SK-N-SH (cell line): ENCODE data around the gene MIGA2. TPM values are rescaled to one million over a fixed set of nuclear protein-coding genes. Genes with fewer than 3 reads are reported as not detected.

Experiments used
- CTCF ChIA-PET: fragments of 300-600, 350-600 bp; formaldehyde crosslinking; extraction: SDS; loops from one replicate; lab custom pipeline; 2021; lab: Yijun Ruan, JAX
- POLR2A ChIA-PET: fragments of 350-600 bp; sonication (Branson Sonifier 250); formaldehyde crosslinking; extraction: SDS; loops from one replicate; lab custom pipeline; 2020; ENCODE audit warnings: antibody characterized with exemption, inconsistent platforms; lab: Yijun Ruan, JAX
- DNase-seq: peaks from one replicate; pipeline ENCODE4 v3.0.0; 2012
- H2AFZ ChIP-seq: fragments of 200-600 bp; sonication (generic); 2 replicates; pipeline ENCODE4 v1.8.1; 2016; ENCODE audit warnings: antibody characterized with exemption, mild to moderate bottlenecking, low read depth
- H3F3A ChIP-seq: fragments of 200-600 bp; sonication (generic); replicated peaks from 2 replicates; pipeline ENCODE3; 2016; ENCODE audit warnings: antibody characterized with exemption, mild to moderate bottlenecking; ENCODE audit not compliant: insufficient read depth
- H3K27ac ChIP-seq, 2 experiments: fragments of 200-500 bp in 1 of 2; fragments of 200-600 bp in 1 of 2; sonication (Bioruptor generic) in 1 of 2; sonication (generic), shearing (Covaris generic) in 1 of 2; 2 replicates each; pipeline versions ENCODE4 v1.5.1 to v1.6.1; 2014 to 2016; ENCODE audit warnings: low read depth in 2 of 2, inconsistent platforms in 1 of 2, low read length in 1 of 2, mild to moderate bottlenecking in 1 of 2, mixed read lengths in 1 of 2
- H3K27me3 ChIP-seq: fragments of 200-600 bp; sonication (generic), shearing (Covaris generic); 2 replicates; pipeline ENCODE4 v1.6.1; 2016; ENCODE audit warnings: mixed run types; ENCODE audit not compliant: insufficient read depth
- H3K36me3 ChIP-seq, 2 experiments: fragments of 200-500 bp in 1 of 2; fragments of 200-600 bp in 1 of 2; sonication (Bioruptor generic) in 1 of 2; sonication (generic) in 1 of 2; replicated peaks in 1 of 2; 2 replicates each; pipeline versions ENCODE3 to v1.5.1; 2014 to 2016; ENCODE audit warnings: low read length in 1 of 2, mild to moderate bottlenecking in 1 of 2; ENCODE audit not compliant: insufficient read depth in 2 of 2, control insufficient read depth in 1 of 2
- H3K4me1 ChIP-seq, 2 experiments: fragments of 200-500 bp in 1 of 2; fragments of 200-600 bp in 1 of 2; sonication (Bioruptor generic) in 1 of 2; sonication (generic), shearing (Covaris generic) in 1 of 2; 2 replicates each; pipeline versions ENCODE4 v1.5.1 to v1.6.1; 2014 to 2016; ENCODE audit warnings: low read depth in 1 of 2, low read length in 1 of 2, mixed run types in 1 of 2; ENCODE audit not compliant: insufficient read depth in 2 of 2, control insufficient read depth in 1 of 2
- H3K4me2 ChIP-seq: fragments of 200-600 bp; sonication (generic), shearing (Covaris generic); 2 replicates; pipeline ENCODE4 v1.6.1; 2017; ENCODE audit warnings: mixed run types
- H3K4me3 ChIP-seq, 2 experiments: fragments of 200-500 bp in 1 of 2; fragments of 200-600 bp in 1 of 2; sonication (Bioruptor generic) in 1 of 2; sonication (generic), shearing (Covaris generic) in 1 of 2; 2 replicates each; pipeline versions ENCODE4 v1.5.1 to v1.8.1; 2014 to 2016; ENCODE audit warnings: low read depth in 2 of 2, inconsistent platforms in 1 of 2, low read length in 1 of 2, mild to moderate bottlenecking in 1 of 2, mixed read lengths in 1 of 2, moderate library complexity in 1 of 2
- H3K79me2 ChIP-seq: fragments of 200-600 bp; sonication (generic); 2 replicates; pipeline ENCODE4 v1.8.1; 2017; ENCODE audit warnings: mild to moderate bottlenecking; ENCODE audit not compliant: insufficient read depth
- H3K9ac ChIP-seq: fragments of 200-600 bp; sonication (generic); 2 replicates; pipeline ENCODE4 v1.6.1; 2017; ENCODE audit warnings: mixed run types
- H3K9me2 ChIP-seq: fragments of 200-600 bp; sonication (generic); 2 replicates; pipeline ENCODE4 v1.6.1; 2017; ENCODE audit warnings: mixed run types
- H3K9me3 ChIP-seq: fragments of 200-600 bp; sonication (generic); 2 replicates; pipeline ENCODE4 v1.6.1; 2017; ENCODE audit warnings: mixed run types, mild to moderate bottlenecking, moderate library complexity
- H4K20me1 ChIP-seq: fragments of 200-600 bp; sonication (generic); 2 replicates; pipeline ENCODE4 v1.6.1; 2017; ENCODE audit warnings: mild to moderate bottlenecking, mixed run types; ENCODE audit not compliant: insufficient read depth
- EZH2phosphoT487 ChIP-seq: fragments of 200-600 bp; sonication (generic); IDR thresholded peaks from 2 replicates; pipeline ENCODE4 v1.6.1; 2017; ENCODE audit warnings: low read depth, mixed run types, mild to moderate bottlenecking, antibody characterized with exemption, moderate library complexity, borderline replicate concordance
- FOSL2 ChIP-seq: IDR thresholded peaks from 2 replicates; pipeline ENCODE4 v1.4.0; 2012; ENCODE audit warnings: low read depth, mild to moderate bottlenecking, moderate library complexity, borderline replicate concordance
- FOXJ3 ChIP-seq: sonication (generic); formaldehyde crosslinking; IDR thresholded peaks from 2 replicates; pipeline ENCODE4 v1.5.1; 2020; ENCODE audit warnings: mild to moderate bottlenecking, missing genetic modification reagents
- FOXM1 ChIP-seq: IDR thresholded peaks from 2 replicates; pipeline ENCODE4 v1.4.0; 2012; ENCODE audit warnings: low read depth, mild to moderate bottlenecking
- GABPA ChIP-seq: IDR thresholded peaks from 2 replicates; pipeline ENCODE4 v1.4.0; 2012; ENCODE audit warnings: low read depth, mild to moderate bottlenecking
- GATA2 ChIP-seq: sonication (generic); formaldehyde crosslinking; IDR thresholded peaks from 2 replicates; pipeline ENCODE4 v1.5.0; 2020; ENCODE audit warnings: mild to moderate bottlenecking, missing genetic modification reagents
- MAX ChIP-seq: IDR thresholded peaks from 2 replicates; pipeline ENCODE4 v1.4.0; 2012; ENCODE audit warnings: low read depth
- MEF2A ChIP-seq: IDR thresholded peaks from 2 replicates; pipeline ENCODE4 v1.4.0; 2012; ENCODE audit warnings: low read depth, borderline replicate concordance
- MXI1 ChIP-seq: IDR thresholded peaks from 2 replicates; pipeline ENCODE4 v1.6.1; 2012; ENCODE audit warnings: mild to moderate bottlenecking, low read depth, low read length, improper control_type of control experiment
- NFIC ChIP-seq: IDR thresholded peaks from 2 replicates; pipeline ENCODE4 v1.4.0; 2012; ENCODE audit warnings: borderline replicate concordance
- POLR2AphosphoS5 ChIP-seq: IDR thresholded peaks from 2 replicates; pipeline ENCODE4 v1.6.1; 2012; ENCODE audit warnings: low read depth, low read length
- RAD21 ChIP-seq: IDR thresholded peaks from 2 replicates; pipeline ENCODE4 v1.6.1; 2012; ENCODE audit warnings: mild to moderate bottlenecking, low read length
- REST ChIP-seq: IDR thresholded peaks from 2 replicates; pipeline ENCODE4 v1.6.1; 2012; ENCODE audit warnings: mild to moderate bottlenecking, low read depth, low read length, moderate library complexity
- RFX5 ChIP-seq: IDR thresholded peaks from 2 replicates; pipeline ENCODE4 v1.6.1; 2012; ENCODE audit warnings: mild to moderate bottlenecking, improper control_type of control experiment, low read length
- RXRA ChIP-seq: IDR thresholded peaks from 2 replicates; pipeline ENCODE4 v1.4.0; 2012; ENCODE audit warnings: low read depth, mild to moderate bottlenecking, borderline replicate concordance
- SMC3 ChIP-seq: IDR thresholded peaks from 2 replicates; pipeline ENCODE4 v1.6.1; 2012; ENCODE audit warnings: low read depth, low read length, improper control_type of control experiment
- TAF1 ChIP-seq: IDR thresholded peaks from 2 replicates; pipeline ENCODE4 v1.6.1; 2012; ENCODE audit warnings: low read depth, mild to moderate bottlenecking, low read length, moderate library complexity, borderline replicate concordance
- TCF12 ChIP-seq: IDR thresholded peaks from 2 replicates; pipeline ENCODE4 v1.4.0; 2012
- USF1 ChIP-seq: IDR thresholded peaks from 2 replicates; pipeline ENCODE4 v1.4.0; 2012; ENCODE audit warnings: low read depth, borderline replicate concordance
- YY1 ChIP-seq: IDR thresholded peaks from 2 replicates; pipeline ENCODE4 v1.4.0; 2012; ENCODE audit warnings: low read depth, mild to moderate bottlenecking
- WGBS: methylation state at CpG from one replicate; pipeline ENCODE4 v1.1.6; 2017; ENCODE audit warnings: low lambda C conversion rate; 5-methylcytosine and 5-hydroxymethylcytosine counted together
- polyA plus RNA-seq, 3 experiments: library from polyadenylated mRNA; depleted of rRNA; stranded (reverse); fragments of >200 nt; gene quantifications; 2 replicates each; pipeline ENCODE4 v1.2.3, GENCODE V29; 2012

Gene MIGA2
- polyA plus RNA-seq, 1 of the 3 experiments (the other 2 are of a cell fraction) = 21.2 TPM

- TF ChIP-seq SMC3 (no peak), MXI1 (no peak), YY1 (no peak), FOSL2 (no peak), GABPA (no peak), MEF2A (no peak), NFIC (no peak), TAF1 (no peak), FOXJ3 (CRISPR knock-in tag) (no peak), EZH2phosphoT487 (no peak), POLR2AphosphoS5 (no peak), RXRA (no peak), TCF12 (no peak), GATA2 (CRISPR knock-in tag) (no peak), MAX (no peak), FOXM1 (no peak), USF1 (no peak), REST (no peak), RAD21 (no peak), RFX5 (no peak)
- TF ChIP-seq, all 33 proteins: peak for 0
- H3K4me3 ChIP-seq = no peak overlapping the region
- WGBS = no CpG with 5 or more reads among the region's 17 CpGs
- peaks cover 0 to 15% of the 10 kb centered on the region in 2 experiments for H3K36me3 ChIP-seq
- DNase-seq = no peak
- no peaks in the 10 kb centered on the region for H3K9me2 ChIP-seq
- ChIA-PET CTCF (interaction anchor here (0.5 to 1.0 kb wide), 2 partner anchors 11 to 14 kb away, joined by 3 to 4 read pairs; no protein-coding TSS in a partner anchor), POLR2A (no interaction called here)
- no peak overlapping the region for H3K9ac ChIP-seq
- no peak overlapping the region for H3K27ac ChIP-seq
- no peaks in the 10 kb centered on the region for H4K20me1 ChIP-seq
- H3K9me3 ChIP-seq = no peaks in the 10 kb centered on the region
- no peak overlapping the region for H2AFZ ChIP-seq
- no peaks in the 10 kb centered on the region for H3K27me3 ChIP-seq
- H3K79me2 ChIP-seq = peaks cover 21% of the 10 kb centered on the region
- no peaks in the 10 kb centered on the region for H3F3A ChIP-seq
- no peak overlapping the region for H3K4me2 ChIP-seq
- peaks cover 6 to 15% of the 10 kb centered on the region in 2 experiments; a peak in 2 of 4 replicates for H3K4me1 ChIP-seq
Measured at GRCh38 chr9:129105857-129106694, 69.7 kb downstream of the MIGA2 start.
